HG03565 (cell line): ENCODE data around the gene C1orf56.

Experiments
- ATAC-seq: cut with Tn5 transposase; IDR thresholded peaks from one replicate; pipeline ENCODE4 v1.9.1; 2021; ENCODE audit warnings: mild to moderate bottlenecking, moderate library complexity; ENCODE audit not compliant: unreplicated experiment

Gene C1orf56

DNA sequence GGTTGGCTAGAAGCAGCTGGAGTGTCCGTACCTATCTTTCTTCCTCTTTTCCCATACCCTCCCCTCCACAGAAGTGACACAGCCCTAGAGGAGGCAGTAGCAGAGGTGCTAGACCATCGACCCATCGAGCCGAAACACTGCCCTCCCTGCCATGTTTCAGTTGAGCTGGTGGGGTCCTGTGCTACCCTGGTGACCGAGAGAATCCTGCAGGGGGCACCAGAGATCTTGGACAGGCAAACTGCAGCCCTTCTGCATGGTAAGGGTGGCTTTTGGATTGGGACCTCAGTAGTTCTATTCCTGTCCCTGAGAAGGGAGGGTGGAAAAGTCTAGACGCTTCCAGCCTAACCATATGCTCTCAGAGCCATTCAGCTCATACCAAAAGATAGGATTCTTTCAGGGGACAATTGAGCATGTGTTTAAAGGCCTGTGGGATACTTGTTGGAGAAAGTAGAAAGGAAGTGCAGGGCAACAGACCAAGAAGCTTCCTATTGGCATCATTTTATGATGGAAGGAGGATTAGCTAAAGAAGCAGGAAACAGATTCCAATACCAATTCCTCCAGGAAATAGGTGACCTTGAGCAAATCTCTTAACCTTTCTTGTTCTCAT lies 22.9 kb upstream of the C1orf56 start:
- no peak for ATAC-seq

DNA sequence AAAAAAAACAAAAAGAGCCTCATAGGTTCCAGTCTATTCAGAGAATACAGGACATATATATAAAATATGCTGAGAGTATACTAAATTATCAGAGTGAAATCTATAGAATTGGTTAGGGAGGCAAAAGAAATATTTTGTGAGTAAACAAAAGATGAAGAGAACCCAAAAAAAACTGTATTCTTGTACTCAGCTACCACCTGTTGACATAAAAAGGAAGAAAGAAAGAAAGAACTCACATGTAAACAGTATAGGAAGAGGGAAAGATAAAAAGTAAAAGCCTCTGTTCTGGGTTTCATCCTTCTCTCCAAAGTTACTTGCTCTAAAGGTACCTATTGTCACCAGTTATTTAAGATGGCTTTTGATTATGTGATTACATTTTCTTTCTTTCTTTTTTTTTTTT lies 21.1 kb upstream of the C1orf56 start:
- ATAC-seq = no peak

DNA sequence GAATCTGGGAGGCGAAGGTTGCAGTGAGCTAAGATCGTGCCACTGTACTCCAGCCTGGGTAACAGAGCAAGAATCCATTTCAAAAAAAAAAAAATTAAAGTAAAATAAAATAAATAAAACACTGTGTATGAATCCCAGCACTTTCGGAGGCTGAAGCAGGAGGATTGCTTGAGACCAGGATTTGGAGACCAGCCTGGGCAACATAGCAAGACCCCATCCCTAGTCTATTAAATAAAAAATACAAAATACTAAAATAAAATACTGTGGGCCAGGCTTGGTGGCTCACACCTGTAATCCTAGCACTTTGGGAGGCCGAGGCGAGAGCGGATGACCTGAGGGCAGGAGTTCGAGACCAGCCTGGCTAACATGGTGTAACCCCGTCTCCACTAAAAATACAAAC lies 15.4 kb upstream of the C1orf56 start:
- ATAC-seq = no peak

DNA sequence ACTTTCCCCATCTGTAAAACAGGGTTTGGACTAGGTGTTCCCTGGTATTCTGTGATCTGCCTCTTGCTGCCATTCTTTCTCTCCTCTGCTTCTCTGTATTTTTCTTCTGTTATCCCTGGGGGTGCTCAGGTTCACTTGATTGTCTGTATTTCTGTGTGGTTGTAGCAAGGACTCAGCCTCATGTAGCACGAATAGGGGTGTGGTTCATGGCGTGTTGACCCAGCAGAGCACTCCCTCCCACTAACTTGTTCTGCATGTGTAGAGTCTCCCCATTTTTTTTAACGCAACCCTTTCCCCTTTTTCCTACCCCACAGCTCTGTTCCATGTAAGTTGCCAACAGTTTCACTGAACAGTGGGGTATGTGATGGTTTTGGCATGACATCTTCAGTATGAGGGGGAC lies 12.4 kb upstream of the C1orf56 start:
- ATAC-seq = no peak

DNA sequence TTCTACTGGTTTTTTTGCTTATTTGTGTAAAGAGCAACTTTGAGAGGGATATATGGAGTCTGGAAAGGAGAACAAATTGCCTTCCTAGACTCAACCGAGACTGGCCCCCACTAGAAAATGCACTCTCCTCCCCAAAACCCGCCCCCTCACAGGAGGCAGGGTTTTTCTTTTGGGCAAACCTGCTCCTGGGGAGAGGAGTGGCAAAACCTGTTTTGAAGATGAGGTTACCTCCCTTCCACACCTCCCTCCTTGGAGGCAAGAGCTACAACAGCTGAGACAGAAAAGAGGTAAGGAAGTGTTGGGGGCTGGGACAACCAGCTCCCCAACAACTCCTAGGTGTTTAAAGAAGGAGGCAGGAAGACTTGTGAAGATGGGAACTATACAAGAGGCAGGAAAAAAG lies 11.2 kb upstream of the C1orf56 start, which contains the start of gene BNIPL:
Gene BNIPL, plus strand, starts transcription at position 231 of the 400 bp plus-strand sequence. Its CDS starts 140 bp downstream, at position 371.
- no peak for ATAC-seq

DNA sequence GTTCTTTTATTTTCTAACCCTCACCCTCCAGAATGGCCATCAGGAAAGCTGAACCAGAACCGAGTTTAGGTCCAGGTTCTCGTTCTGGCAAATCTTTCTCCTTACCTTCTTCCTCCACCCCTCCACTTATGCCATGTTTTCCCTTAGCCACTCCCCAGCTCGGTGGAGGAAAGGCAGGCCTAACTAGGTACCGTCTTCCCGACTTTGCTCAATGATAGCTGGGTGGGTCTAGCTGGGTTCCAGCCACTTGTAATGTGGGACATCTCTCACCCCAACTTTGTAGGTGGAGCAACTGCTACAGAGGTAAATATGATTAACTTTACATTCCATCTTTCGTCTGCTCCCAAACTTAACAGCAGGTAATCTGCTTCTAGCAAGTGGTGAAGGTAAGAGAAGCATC lies 10.5 kb upstream of the C1orf56 start:
- no peak for ATAC-seq

DNA sequence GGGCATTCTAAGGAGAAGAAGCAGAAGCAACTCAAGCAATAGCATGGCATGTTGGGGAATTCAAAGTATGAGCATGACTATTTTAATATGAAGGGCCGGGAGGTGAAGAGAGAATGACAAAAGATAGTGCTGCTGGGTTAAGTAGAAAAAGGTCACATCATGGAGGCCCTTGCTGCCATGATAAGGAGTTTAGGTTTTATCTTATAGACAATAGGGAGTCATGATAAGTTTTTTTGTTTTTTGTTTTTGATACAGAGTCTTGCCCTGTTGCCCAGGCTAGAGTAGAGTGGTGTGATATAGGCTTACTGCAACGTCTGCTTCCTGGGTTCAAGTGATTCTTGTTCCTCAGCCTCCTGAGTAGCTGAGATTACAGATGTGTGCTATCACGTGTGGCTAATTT lies 8.0 kb upstream of the C1orf56 start:
- no peak for ATAC-seq

DNA sequence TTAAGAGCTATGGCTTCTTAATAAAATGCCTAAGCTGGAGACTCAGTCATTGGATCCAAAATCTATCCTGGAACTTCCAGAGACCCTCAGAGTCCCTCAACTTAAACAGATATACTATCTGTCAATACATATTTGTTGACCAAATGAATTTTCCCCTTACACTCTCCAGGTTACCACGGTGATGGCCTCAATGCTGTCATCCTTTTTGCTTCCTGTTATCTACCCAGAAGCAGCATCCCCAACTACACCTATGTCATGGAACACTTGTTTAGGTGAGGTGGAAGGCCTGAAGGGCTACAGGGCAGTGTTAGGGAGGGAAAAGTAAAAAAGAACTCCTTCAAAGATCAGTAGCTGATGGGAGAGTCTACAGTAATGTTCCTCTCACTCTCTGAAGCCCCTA lies 4.4 kb upstream of the C1orf56 start:
- no peak for ATAC-seq

DNA sequence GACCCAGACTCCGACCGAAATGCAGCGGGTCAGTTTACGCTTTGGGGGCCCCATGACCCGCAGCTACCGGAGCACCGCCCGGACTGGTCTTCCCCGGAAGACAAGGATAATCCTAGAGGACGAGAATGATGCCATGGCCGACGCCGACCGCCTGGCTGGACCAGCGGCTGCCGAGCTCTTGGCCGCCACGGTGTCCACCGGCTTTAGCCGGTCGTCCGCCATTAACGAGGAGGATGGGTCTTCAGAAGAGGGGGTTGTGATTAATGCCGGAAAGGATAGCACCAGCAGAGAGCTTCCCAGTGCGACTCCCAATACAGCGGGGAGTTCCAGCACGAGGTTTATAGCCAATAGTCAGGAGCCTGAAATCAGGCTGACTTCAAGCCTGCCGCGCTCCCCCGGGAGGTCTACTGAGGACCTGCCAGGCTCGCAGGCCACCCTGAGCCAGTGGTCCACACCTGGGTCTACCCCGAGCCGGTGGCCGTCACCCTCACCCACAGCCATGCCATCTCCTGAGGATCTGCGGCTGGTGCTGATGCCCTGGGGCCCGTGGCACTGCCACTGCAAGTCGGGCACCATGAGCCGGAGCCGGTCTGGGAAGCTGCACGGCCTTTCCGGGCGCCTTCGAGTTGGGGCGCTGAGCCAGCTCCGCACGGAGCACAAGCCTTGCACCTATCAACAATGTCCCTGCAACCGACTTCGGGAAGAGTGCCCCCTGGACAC lies 534 bp downstream of the C1orf56 start:
- ATAC-seq = no peak

DNA sequence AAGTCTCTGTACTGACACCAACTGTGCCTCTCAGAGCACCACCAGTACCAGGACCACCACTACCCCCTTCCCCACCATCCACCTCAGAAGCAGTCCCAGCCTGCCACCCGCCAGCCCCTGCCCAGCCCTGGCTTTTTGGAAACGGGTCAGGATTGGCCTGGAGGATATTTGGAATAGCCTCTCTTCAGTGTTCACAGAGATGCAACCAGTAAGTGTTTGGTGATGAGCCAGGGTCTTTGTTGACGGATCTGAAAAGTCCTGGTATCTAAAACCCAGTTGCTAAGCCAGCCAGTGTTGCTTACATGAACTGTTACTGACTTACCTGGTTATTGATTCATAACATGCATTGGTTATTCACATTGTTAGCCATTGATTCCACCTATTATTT lies 1.1 kb downstream of the C1orf56 start:
- ATAC-seq = no peak

DNA sequence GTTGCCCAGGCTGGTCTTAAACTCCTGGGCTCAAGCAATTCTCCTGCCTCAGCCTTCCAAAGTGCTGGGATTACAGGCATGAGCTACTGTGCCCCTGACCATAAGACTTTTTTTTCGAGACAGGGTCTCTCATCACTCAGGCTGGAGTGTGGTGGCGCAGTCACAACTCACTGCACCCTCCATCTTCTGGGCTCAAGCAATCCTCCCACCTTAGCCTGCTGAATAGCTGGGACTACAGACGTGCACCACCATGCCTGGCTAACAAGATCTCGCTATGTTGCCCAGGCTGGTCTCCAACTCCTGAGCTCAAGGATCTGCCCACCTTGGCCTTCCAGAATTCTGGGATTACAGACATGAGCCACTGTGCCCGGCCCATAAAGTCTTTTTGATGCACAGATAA lies 1.9 kb downstream of the C1orf56 start:
- no peak for ATAC-seq

DNA sequence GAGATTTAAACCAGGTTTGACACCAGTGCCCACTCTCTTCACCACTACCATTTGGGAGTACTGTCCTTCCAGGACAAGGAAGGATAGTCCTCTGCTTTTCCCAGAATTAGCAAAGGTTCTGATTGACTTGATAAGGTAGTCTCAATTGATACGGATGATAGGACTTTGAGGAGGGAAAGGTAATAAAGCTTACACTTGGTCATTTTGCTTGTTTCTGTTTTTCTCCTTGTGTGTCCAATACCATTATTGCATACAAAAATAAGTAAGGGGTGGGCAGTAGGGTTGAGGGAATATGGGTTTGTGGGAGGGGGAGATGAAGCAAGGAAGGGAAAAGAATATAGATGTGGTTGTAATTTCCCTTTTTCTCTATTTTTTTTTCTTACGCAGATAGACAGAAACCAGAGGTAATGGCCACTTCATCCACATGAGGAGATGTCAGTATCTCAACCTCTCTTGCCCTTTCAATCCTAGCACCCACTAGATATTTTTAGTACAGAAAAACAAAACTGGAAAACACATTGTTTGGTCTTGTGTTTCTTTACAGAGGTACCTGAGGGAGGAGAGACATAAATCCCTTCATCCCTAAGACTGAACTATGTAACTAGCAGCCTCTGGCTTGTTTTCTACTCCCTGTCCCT lies 2.6 kb downstream of the C1orf56 start:
- ATAC-seq = no peak

DNA sequence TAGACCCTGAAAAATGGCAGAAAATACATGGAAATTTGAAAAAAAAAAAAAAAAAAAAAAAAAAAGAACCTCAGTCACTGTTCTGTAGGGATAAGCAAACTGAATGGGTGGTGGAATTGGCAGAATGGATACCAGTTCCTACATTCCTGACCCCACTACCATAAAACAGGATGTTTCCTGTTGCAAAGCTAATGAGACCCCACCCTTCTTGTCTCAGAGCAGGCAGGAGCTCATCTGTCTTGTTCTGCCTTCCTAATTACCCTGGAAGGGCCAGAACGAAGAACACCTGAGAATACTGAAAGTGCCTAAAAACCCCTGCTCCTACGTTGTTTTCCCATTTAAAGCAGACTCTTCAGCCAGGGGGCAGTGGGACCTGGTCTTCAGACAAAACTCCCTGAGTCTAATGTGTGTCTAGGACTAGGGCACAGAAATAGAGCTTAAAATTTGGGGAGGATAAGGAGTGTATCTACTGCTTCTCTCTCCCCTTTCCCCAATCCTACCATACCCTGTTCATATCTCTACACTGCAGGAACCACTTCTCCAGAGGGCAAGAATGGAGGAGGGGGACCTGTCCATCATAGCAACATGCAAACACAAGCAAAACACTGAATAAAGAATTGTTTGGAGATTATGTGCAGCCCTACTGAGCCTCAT lies 3.9 kb downstream of the C1orf56 start:
- no peak for ATAC-seq

DNA sequence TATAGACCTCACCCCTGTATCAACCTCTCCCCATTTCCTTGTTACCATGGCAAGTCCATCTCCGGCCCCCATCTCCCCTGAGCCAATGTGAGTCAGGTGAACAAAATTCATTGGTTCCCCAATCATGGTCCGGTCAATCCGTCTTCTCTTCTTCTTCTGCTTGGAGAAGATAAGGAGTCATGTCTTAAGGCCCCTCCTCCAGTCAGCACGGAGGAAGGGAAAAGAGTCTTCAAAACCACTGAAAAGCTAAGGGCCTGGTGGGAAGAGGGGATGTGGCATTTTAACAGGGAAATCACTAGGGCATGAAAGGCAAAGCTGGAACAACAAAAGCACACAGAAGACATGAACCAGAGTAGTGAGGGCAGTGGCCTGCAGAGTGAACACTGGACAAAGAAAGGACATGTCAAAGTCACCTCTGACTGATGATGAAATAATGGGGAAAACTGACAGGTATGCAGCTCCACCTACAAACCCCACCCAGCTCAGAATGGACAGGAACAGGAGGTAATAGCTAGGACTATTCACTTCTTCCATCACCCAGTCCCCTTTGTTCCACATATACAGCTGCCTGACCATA lies 7.5 kb downstream of the C1orf56 start:
- no peak for ATAC-seq

DNA sequence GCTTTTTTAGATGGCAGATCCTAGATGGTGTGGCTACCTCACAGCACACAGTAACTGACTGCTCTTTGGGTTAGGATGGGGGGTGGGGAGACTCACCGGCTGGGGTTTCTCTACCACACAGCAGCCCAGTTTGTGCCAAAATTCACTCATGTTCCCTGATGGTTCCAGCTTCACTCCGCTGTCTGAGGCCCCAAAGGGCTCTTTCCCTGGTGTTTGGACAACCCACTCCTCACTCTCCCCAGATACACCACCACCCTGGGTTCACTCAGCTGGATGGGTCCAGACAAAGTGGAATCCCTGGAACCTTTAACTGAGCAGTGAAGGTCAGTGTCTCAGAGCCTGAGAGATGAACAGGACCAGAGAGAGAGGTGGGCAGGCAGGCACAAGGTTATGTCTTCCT lies 8.0 kb downstream of the C1orf56 start:
- no peak for ATAC-seq

DNA sequence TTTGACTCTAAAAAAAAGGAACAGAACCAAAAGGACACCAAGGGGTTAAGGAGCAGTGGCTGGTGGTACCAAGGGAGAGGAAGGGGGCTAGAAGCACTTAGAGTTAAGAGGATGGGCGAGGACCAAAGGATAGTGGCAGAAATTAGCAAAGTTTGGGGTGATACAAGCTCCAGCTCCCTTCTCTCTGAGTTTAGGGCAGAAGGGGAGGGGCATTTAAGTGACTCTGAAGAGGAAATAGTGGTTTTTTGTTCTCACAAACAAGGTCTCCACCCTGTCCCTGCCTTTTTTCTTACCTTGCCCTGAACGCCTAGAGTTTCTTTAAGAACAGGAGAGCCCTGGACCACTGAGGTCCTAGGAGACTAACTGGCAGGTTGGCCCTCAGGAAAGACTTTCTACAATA lies 8.6 kb downstream of the C1orf56 start:
- no peak for ATAC-seq

DNA sequence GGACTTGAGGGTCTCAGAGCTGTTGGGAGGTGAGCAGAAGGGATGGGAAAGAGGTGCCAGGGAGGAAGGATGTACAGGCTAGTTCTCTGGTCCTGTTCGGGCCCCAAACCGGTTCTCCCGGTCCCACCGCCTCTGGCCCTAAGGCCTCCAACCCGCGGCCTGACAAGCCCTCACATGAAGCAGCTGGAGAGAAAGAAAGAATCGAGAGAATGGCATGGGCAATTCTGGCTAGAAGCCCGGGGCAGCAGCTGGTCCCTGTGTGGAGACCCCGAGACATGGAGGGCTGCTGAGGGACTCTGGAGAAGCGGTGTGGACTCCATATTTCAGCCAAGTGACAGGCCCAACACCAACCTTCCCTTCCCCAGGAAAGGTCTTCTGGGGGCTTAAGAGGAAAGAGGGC lies 11.1 kb downstream of the C1orf56 start:
- no peak for ATAC-seq

DNA sequence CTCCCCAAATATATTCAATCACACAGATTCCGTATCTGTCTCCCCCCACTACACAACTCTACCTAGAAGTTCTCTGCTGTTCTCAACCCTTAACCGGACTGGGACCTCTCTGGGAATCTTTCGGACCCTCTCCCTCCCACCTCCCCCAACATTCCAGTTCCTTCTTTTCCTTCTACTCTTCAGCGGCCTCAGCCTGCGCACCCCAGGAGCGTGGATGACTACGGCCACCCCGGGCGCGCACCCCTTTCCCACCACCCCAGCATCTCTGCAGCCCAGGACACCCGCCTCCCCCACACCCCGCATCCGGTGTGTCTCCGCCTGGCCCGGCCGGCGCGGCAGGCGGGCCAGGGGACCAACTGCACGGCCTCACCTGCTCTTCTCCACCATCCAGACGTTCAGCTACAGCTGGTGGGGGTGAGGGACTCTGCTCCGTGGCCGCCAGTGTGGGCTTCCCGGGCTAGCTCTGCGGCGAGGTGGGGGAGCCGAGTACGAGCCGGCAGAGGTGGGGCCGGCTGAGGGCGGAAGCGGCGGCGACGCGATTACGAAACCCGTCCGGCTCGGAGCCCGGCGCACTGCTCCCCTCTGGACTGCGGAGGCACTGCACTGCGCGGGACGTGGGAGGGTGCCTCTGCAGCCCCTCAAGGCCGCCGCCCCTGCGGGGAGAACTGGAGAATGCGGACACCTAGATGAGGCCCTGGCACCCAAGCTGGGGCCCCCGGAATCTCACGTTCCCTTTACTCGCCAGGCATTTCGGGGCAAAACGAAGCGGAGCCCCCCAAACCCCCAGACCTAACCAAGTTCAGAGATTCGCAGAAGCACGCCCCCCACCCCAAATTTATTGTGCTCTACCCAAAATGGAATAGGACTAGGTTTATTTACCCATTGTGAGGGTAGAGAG lies 11.8 kb downstream of the C1orf56 start, which contains the start of gene CDC42SE1:
Gene CDC42SE1, minus strand, starts transcription at position 514 of the 898 bp plus-strand sequence. CDS start 3,892 bp downstream, outside the sequence.
- ATAC-seq = peak; percentile 57

DNA sequence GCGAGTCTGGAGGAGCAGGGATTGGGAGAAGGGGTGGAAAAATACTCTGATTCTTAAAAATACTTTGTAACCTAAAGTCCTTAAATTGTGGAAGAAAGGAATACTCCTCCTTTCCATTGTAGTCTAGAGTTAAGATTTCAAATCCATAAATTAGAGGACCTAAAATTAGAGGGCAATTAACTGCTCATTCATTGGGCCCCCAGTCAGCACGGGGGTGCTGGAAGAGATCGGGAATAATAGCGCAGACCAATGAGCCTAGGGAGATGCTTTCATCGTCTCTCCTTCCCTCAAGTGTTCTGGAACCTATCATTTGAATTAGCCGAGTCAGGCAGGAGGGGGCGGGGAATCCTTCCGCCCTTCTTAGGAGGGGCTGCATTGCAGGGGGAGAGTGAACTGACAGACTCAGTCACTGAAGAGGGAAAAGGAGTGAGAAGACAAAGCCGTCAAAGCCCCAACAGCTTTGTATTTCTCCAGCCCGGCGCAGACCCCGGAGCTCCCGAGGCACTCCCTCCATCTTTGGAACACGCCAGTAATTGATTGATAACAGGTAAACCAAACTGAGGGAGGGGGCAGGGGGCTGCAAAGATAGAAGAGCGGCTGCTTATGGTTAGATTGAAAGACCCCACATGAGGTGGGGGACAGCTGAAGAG lies 12.6 kb downstream of the C1orf56 start, which contains the start of gene MLLT11:
Gene MLLT11, plus strand, starts transcription at position 391 of the 650 bp plus-strand sequence. CDS start 6,828 bp downstream, outside the sequence.
- ATAC-seq = no peak
